Ishikawa (cell line): ENCODE data around the gene CLIC4.

ENCODE experiments used
- EP300 ChIP-seq: IDR thresholded peaks from 2 replicates; pipeline ENCODE4 v1.6.1; 2012; ENCODE audit warnings: borderline replicate concordance
- NFIC ChIP-seq: IDR thresholded peaks from 2 replicates; pipeline ENCODE4 v1.6.1; 2012
- TAF1 ChIP-seq: IDR thresholded peaks from 2 replicates; pipeline ENCODE4 v1.6.1; 2012; ENCODE audit warnings: low read depth, mild to moderate bottlenecking
- TF ChIP-seq, protein P1 (sequence below): IDR thresholded peaks from 2 replicates; pipeline ENCODE4 v1.6.1; 2012; ENCODE audit warnings: low read depth, mild to moderate bottlenecking

DNA sequence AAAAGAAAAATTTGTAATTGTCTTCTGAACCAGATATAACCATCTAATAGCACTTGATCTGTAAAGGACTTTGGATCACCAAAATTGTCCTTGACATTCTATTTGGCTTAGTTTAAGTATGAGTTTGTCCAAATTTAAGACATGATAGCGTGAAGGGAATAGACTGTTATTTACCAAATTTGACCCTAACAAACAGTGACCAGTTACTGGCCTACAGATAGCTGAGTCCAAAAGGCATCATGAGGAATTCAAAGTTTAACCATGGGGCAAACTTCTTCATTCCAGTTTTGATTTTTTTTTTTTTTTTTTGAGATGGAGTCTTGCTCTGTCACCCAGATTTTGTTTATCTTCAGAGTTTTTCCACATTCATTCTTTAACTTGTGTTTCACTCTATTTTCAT is 38.5 kb downstream of the CLIC4 start:
- TF ChIP-seq, protein P1, sequence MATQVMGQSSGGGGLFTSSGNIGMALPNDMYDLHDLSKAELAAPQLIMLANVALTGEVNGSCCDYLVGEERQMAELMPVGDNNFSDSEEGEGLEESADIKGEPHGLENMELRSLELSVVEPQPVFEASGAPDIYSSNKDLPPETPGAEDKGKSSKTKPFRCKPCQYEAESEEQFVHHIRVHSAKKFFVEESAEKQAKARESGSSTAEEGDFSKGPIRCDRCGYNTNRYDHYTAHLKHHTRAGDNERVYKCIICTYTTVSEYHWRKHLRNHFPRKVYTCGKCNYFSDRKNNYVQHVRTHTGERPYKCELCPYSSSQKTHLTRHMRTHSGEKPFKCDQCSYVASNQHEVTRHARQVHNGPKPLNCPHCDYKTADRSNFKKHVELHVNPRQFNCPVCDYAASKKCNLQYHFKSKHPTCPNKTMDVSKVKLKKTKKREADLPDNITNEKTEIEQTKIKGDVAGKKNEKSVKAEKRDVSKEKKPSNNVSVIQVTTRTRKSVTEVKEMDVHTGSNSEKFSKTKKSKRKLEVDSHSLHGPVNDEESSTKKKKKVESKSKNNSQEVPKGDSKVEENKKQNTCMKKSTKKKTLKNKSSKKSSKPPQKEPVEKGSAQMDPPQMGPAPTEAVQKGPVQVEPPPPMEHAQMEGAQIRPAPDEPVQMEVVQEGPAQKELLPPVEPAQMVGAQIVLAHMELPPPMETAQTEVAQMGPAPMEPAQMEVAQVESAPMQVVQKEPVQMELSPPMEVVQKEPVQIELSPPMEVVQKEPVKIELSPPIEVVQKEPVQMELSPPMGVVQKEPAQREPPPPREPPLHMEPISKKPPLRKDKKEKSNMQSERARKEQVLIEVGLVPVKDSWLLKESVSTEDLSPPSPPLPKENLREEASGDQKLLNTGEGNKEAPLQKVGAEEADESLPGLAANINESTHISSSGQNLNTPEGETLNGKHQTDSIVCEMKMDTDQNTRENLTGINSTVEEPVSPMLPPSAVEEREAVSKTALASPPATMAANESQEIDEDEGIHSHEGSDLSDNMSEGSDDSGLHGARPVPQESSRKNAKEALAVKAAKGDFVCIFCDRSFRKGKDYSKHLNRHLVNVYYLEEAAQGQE: no peak
- TF ChIP-seq NFIC: no peak
- no peak for TF ChIP-seq TAF1
- no peak for TF ChIP-seq EP300
